HL-60 (cell line): ENCODE results near the gene LAMA5.

Experiments used
- DNase-seq, 2 experiments: peaks; one replicate each; pipeline ENCODE4 v3.0.0-alpha.2; 2010 to 2020; ENCODE audit warnings: low read depth in 1 of 2, low spot score in 1 of 2
- H3K27ac ChIP-seq: fragments of 250-450 bp; sonication (Bioruptor Pico); replicated peaks from 2 replicates; pipeline ENCODE4 v1.5.1; 2020; ENCODE audit warnings: mild to moderate bottlenecking, moderate library complexity
- H3K27me3 ChIP-seq: fragments of 250-450 bp; sonication (Bioruptor Pico); 2 replicates; pipeline ENCODE4 v1.5.1; 2021; ENCODE audit warnings: mild to moderate bottlenecking, moderate library complexity; ENCODE audit not compliant: insufficient read depth, poor library complexity, severe bottlenecking
- H3K4me3 ChIP-seq: replicated peaks from 2 replicates; pipeline ENCODE4 v1.5.1; 2011; ENCODE audit warnings: mild to moderate bottlenecking, control low read depth, low read length; ENCODE audit not compliant: insufficient read depth
- CTCF ChIP-seq: IDR thresholded peaks from one replicate; pipeline ENCODE4 v1.5.1; 2011; ENCODE audit warnings: low read length, control low read depth, inconsistent platforms; ENCODE audit not compliant: insufficient read depth
- GABPA ChIP-seq: IDR thresholded peaks from 2 replicates; pipeline ENCODE4 v1.6.1; 2012; ENCODE audit warnings: low read depth
- POLR2AphosphoS5 ChIP-seq: IDR thresholded peaks from 2 replicates; pipeline ENCODE4 v1.6.1; 2012; ENCODE audit warnings: low read depth
- REST ChIP-seq: IDR thresholded peaks from 2 replicates; pipeline ENCODE4 v1.6.1; 2012; ENCODE audit warnings: low read depth; ENCODE audit not compliant: insufficient replicate concordance
- SPI1 ChIP-seq: IDR thresholded peaks from 2 replicates; pipeline ENCODE4 v1.6.1; 2012; ENCODE audit warnings: low read depth, mild to moderate bottlenecking, borderline replicate concordance

Gene LAMA5

DNA sequence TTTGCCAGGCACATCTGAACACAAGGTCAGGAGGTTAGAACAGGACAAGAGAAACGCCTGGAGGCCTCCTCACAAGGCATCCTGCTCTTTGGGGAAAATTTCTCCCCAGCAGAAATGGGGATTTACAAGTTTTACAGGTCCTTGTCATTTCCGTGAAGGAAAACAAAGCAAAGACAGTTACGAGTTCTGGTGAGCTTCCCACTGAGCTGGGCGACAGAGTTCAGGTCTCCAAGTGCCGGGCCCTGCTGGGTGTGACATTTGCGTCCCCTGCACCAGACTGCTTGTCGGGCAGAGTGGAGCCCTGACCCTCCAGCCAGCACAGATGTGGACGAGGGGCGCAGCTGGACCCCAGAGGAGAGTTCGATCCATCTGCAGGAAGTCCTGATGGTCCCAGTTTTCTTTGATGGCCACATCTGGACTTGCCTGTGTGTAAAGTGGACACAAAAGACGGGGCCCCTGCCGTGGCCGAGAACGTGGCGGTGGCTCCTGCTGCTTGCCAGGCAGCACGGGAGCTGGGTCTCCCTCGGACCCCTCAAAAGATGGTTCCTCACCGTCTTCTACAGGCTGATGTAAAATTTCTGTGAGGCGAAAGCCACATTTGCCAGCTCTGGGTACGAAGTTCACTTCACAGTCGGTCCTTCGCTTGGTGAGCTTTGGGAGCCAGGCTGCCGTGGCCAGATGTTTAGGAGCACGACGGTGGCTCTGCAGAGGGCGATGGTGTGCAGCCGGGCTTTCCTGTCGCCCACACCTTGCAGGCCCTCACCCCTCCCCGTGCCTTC, 69.5 kb downstream of the LAMA5 start:
- DNase-seq, result no peak
- H3K27me3 ChIP-seq, result no peaks in the 10 kb centered on the region
- H3K27ac ChIP-seq, result no peak overlapping the region
- H3K4me3 ChIP-seq, result no peak overlapping the region
- TF ChIP-seq CTCF, result no peak
- no peak for TF ChIP-seq GABPA
- TF ChIP-seq REST, result no peak
- no peak for TF ChIP-seq POLR2AphosphoS5
- TF ChIP-seq SPI1, result no peak

DNA sequence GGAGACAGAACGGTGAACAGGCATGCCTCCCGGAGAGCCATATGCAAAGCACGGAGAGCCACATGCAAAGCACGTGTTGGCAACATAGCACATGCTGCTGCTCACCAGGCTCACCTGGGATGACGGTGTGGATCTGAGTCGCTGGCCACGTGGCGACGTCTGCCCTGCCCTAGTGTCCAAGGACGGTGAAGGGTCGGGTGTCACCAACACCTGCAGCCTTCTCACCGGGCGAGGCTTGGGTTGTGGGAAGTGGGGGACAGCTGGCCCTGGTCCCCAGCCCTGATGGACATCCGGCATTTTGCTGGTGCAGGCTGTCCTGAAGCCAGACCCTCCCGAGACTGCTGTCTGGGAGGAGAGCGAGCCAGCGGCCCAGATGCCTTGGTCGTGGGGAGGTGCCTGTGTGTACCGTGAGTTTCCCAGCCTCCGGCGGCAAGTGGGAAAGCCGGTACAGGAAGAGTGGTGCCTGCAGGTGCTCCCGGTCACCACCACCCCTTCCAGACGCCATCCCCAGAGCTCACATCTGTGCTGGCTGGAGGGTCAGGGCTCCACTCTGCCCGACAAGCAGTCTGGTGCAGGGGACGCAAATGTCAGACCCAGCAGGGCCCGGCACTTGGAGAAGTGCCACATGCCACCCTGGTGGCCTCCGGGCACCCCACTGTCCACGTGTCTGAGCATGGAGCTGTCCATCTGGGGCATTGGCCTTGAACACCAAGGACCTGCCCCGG, 70.2 kb downstream of the LAMA5 start:
- H3K4me3 ChIP-seq, result no peak overlapping the region
- no peaks in the 10 kb centered on the region for H3K27me3 ChIP-seq
- DNase-seq, result no peak
- H3K27ac ChIP-seq, result no peak overlapping the region
- TF ChIP-seq SPI1 (no peak), POLR2AphosphoS5 (no peak), GABPA (no peak), REST (no peak), CTCF (no peak)

GRCh38 chr20:62294516-62294915, 72.6 kb downstream of the LAMA5 start:
- no peak for TF ChIP-seq SPI1
- TF ChIP-seq POLR2AphosphoS5, result no peak
- TF ChIP-seq GABPA, result no peak
- TF ChIP-seq CTCF, result no peak
- TF ChIP-seq REST, result no peak
- H3K4me3 ChIP-seq, result no peak overlapping the region
- no peaks in the 10 kb centered on the region for H3K27me3 ChIP-seq
- DNase-seq, result no peak
- no peak overlapping the region for H3K27ac ChIP-seq
